DND-41 (cell line): ENCODE data around the gene SDCBP2.

ENCODE experiments used
- CTCF ChIP-seq: IDR thresholded peaks from 2 replicates; pipeline ENCODE4 v1.5.1; 2012; ENCODE audit warnings: borderline replicate concordance, low read length, moderate library complexity, mild to moderate bottlenecking; ENCODE audit not compliant: poor library complexity, severe bottlenecking; ENCODE audit errors: extremely low read depth
- EZH2 ChIP-seq: IDR thresholded peaks from 3 replicates; pipeline ENCODE4 v1.6.1; 2012; ENCODE audit warnings: borderline replicate concordance, low read depth, mild to moderate bottlenecking, moderate library complexity, low read length, inconsistent platforms; ENCODE audit not compliant: severe bottlenecking

GRCh38 chr20:1305712-1306111 is 23.2 kb downstream of the SDCBP2 start:
- no peak for TF ChIP-seq CTCF
- TF ChIP-seq EZH2, result no peak
